ENCODE measurements around the gene WDR31.

WDR31 gene

DNA sequence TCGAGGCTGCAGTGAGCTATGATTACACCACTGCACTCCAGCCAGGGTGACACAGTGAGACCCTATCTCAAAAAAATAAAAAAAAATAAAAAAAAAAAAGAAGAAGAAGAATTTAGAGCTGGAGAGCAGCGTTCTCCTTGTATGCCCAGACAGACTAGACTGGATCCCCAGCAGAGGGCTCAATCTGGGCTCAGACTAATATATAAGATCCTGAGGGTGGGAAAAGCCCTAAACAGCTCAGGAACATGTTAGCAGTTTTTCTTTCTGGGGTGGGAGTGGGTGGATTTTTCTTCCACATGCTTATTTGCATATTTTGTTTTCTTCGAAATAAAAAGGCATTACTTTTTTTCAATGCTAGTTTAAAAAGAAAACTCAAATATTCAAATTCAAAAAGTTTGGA lies 8.4 kb upstream of the WDR31 start:
- TF ChIP-seq, protein P1, sequence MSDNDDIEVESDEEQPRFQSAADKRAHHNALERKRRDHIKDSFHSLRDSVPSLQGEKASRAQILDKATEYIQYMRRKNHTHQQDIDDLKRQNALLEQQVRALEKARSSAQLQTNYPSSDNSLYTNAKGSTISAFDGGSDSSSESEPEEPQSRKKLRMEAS (IDR thresholded peaks at IDR 0.05), result no peak
- TF ChIP-seq ZBTB7A (IDR thresholded peaks at IDR 0.05; ENCODE audit: low read depth) (no peak), CREB1 (IDR thresholded peaks at IDR 0.05; ENCODE audit: low read depth) (no peak), YY1 (IDR thresholded peaks at IDR 0.05; ENCODE audit: low read depth) (no peak), REST (IDR thresholded peaks at IDR 0.05; ENCODE audit: low read depth) (no peak), NFIC (IDR thresholded peaks at IDR 0.05) (no peak), TEAD4 (IDR thresholded peaks at IDR 0.05) (no peak), EGR1 (IDR thresholded peaks at IDR 0.05) (no peak), TAF1 (IDR thresholded peaks at IDR 0.05; ENCODE audit: low read depth) (no peak), FOXM1 (IDR thresholded peaks at IDR 0.05; ENCODE audit: borderline replicate concordance, low read depth) (no peak), CEBPB (IDR thresholded peaks at IDR 0.05) (no peak), RAD21 (IDR thresholded peaks at IDR 0.05; ENCODE audit: low read depth) (no peak), TCF12 (IDR thresholded peaks at IDR 0.05; ENCODE audit: low read depth) (no peak), EP300 (IDR thresholded peaks at IDR 0.05; ENCODE audit: borderline replicate concordance) (no peak), USF1 (IDR thresholded peaks at IDR 0.05) (no peak)

GRCh38 chr9:113345671-113346070 lies 5.6 kb upstream of the WDR31 start:
- no peak for TF ChIP-seq TAF1 (IDR thresholded peaks at IDR 0.05; ENCODE audit: low read depth)
- TF ChIP-seq CEBPB (IDR thresholded peaks at IDR 0.05), result no peak
- no peak for TF ChIP-seq TCF12 (IDR thresholded peaks at IDR 0.05; ENCODE audit: low read depth)
- TF ChIP-seq EGR1 (IDR thresholded peaks at IDR 0.05), result no peak
- no peak for TF ChIP-seq NFIC (IDR thresholded peaks at IDR 0.05)

GRCh38 chr9:113345190-113345589 lies 5.1 kb upstream of the WDR31 start:
- TF ChIP-seq YY1 (IDR thresholded peaks at IDR 0.05; ENCODE audit: low read depth) (no peak), EGR1 (IDR thresholded peaks at IDR 0.05) (no peak)
- TF ChIP-seq, protein P1 (IDR thresholded peaks at IDR 0.05), result no peak

GRCh38 chr9:113343732-113344231 lies 3.7 kb upstream of the WDR31 start:
- TF ChIP-seq NFIC (IDR thresholded peaks at IDR 0.05) (peak; percentile 50), USF1 (IDR thresholded peaks at IDR 0.05) (peak; percentile 36; the same call in 1 of the 2 replicates), YY1 (IDR thresholded peaks at IDR 0.05; ENCODE audit: low read depth) (no peak), CREB1 (IDR thresholded peaks at IDR 0.05; ENCODE audit: low read depth) (no peak)

- TF ChIP-seq USF1 (IDR thresholded peaks at IDR 0.05), result no peak
- no peak for TF ChIP-seq TEAD4 (IDR thresholded peaks at IDR 0.05)
- no peak for TF ChIP-seq REST (IDR thresholded peaks at IDR 0.05; ENCODE audit: low read depth)
- TF ChIP-seq, protein P1 (IDR thresholded peaks at IDR 0.05), result peak; percentile 46; the same call in 1 of the 2 replicates
- no peak for TF ChIP-seq YY1 (IDR thresholded peaks at IDR 0.05; ENCODE audit: low read depth)
- TF ChIP-seq TCF12 (IDR thresholded peaks at IDR 0.05; ENCODE audit: low read depth), result no peak
- no peak for TF ChIP-seq ZBTB7A (IDR thresholded peaks at IDR 0.05; ENCODE audit: low read depth)
- no peak for TF ChIP-seq EGR1 (IDR thresholded peaks at IDR 0.05)
- TF ChIP-seq CEBPB (IDR thresholded peaks at IDR 0.05), result no peak
- TF ChIP-seq RAD21 (IDR thresholded peaks at IDR 0.05; ENCODE audit: low read depth), result no peak
- peak; percentile 36; the same call in 1 of the 2 replicates for TF ChIP-seq EP300 (IDR thresholded peaks at IDR 0.05; ENCODE audit: borderline replicate concordance)
- TF ChIP-seq TAF1 (IDR thresholded peaks at IDR 0.05; ENCODE audit: low read depth), result no peak
- no peak for TF ChIP-seq FOXM1 (IDR thresholded peaks at IDR 0.05; ENCODE audit: borderline replicate concordance, low read depth)
- peak; percentile 82 for TF ChIP-seq NFIC (IDR thresholded peaks at IDR 0.05)
Measured at GRCh38 chr9:113341712-113342410, 1.8 kb upstream of the WDR31 start.
